ENCODE measurements around the gene TMEM86B.

Gene TMEM86B

DNA sequence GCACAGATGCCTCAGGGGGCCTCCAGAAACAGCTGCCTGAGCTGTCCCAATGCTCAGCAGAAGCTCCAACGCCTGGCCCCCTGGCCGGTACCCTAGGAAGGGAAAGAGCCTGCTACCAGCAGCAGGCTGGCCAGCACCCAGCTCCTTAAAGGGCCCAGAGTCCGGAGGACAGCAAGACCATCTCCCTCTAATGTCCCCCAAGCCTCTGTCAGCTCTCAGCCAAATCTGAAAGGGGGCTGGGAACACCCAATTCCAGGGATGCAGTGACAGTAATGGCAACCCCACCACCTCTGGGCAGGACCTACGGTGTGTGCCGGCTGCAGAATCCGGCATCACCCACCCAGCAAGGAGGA, 26.0 kb upstream of the TMEM86B start:
- Histone ChIP-seq H3K79me2 (ENCODE audit: control insufficient read depth, low read length) (peaks cover 92% of the 10 kb centered on the region), H3F3A (ENCODE audit: control insufficient read depth, insufficient read depth) (peaks cover 29% of the 10 kb centered on the region), H3K36me3 (ENCODE audit: control insufficient read depth, low read length) (peaks cover 81% of the 10 kb centered on the region), H3K27ac (ENCODE audit: low read depth, low read length) (peak overlapping the region; percentile 99), H3K9me3 (ENCODE audit: control insufficient read depth, insufficient read depth, low read length) (no peaks in the 10 kb centered on the region), H3K27me3 (ENCODE audit: control insufficient read depth, low read length) (no peaks in the 10 kb centered on the region), H3K9me2 (replicated peaks; ENCODE audit: control insufficient read depth, low read length) (no peaks in the 10 kb centered on the region), H4K20me1 (ENCODE audit: control insufficient read depth, insufficient read depth, low read depth, low read length) (peaks cover 23% of the 10 kb centered on the region; the same call in 1 of the 2 replicates), H3K4me3 (ENCODE audit: low read length) (peak overlapping the region; percentile 97), H3K4me2 (ENCODE audit: low read length) (peak overlapping the region; percentile 99), H3K4me1 (ENCODE audit: control insufficient read depth, low read length) (peaks cover 56% of the 10 kb centered on the region)
- TF ChIP-seq EZH2phosphoT487 (IDR thresholded peaks at IDR 0.05; ENCODE audit: borderline replicate concordance, low read length): no peak
- TF ChIP-seq, protein P1, sequence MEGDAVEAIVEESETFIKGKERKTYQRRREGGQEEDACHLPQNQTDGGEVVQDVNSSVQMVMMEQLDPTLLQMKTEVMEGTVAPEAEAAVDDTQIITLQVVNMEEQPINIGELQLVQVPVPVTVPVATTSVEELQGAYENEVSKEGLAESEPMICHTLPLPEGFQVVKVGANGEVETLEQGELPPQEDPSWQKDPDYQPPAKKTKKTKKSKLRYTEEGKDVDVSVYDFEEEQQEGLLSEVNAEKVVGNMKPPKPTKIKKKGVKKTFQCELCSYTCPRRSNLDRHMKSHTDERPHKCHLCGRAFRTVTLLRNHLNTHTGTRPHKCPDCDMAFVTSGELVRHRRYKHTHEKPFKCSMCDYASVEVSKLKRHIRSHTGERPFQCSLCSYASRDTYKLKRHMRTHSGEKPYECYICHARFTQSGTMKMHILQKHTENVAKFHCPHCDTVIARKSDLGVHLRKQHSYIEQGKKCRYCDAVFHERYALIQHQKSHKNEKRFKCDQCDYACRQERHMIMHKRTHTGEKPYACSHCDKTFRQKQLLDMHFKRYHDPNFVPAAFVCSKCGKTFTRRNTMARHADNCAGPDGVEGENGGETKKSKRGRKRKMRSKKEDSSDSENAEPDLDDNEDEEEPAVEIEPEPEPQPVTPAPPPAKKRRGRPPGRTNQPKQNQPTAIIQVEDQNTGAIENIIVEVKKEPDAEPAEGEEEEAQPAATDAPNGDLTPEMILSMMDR (IDR thresholded peaks at IDR 0.05; ENCODE audit: low read depth, low read length, poor library complexity, severe bottlenecking): no peak

DNA sequence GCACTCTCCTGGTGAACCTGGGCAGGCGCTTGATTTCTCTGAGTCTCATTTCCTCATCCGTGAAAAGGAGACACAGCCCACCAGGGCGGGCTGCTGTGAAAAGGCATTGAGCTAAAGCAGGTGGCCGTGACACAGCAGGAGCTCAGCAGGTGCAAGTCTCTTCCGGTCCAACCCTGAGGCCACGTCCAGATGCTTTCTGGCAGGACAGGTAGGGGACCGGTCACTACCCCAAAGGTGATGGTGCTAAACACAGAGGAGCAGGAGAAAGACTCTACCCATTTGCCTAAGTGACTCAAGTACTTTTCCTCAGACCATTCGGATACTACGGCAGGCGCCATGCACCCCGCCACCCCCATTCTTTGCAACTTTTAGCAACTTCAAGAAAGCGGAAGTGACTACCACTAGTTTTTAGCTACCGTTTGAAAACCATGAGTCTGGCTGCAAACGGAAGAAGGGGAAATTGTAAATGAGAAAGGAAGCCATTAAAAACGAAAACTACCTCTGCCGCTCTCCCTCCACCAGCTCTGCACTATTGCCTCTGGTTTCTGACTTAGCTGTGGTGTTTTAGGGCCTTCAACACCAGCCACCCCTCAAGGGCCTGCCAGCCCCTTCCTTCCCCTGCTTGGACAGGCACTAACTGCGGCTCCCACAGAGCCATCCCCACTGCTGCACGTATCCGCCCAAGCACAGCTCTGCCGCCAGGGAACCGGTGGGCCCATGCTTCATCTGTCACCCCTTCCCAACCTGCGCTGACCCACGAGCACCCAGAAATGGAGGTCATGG, 25.5 kb upstream of the TMEM86B start:
- Histone ChIP-seq H3K9me3 (ENCODE audit: control insufficient read depth, insufficient read depth, low read length) (no peaks in the 10 kb centered on the region), H3K4me2 (ENCODE audit: low read length) (peak overlapping the region; percentile 99), H4K20me1 (ENCODE audit: control insufficient read depth, insufficient read depth, low read depth, low read length) (peaks cover 23% of the 10 kb centered on the region; the same call in 1 of the 2 replicates)

DNA sequence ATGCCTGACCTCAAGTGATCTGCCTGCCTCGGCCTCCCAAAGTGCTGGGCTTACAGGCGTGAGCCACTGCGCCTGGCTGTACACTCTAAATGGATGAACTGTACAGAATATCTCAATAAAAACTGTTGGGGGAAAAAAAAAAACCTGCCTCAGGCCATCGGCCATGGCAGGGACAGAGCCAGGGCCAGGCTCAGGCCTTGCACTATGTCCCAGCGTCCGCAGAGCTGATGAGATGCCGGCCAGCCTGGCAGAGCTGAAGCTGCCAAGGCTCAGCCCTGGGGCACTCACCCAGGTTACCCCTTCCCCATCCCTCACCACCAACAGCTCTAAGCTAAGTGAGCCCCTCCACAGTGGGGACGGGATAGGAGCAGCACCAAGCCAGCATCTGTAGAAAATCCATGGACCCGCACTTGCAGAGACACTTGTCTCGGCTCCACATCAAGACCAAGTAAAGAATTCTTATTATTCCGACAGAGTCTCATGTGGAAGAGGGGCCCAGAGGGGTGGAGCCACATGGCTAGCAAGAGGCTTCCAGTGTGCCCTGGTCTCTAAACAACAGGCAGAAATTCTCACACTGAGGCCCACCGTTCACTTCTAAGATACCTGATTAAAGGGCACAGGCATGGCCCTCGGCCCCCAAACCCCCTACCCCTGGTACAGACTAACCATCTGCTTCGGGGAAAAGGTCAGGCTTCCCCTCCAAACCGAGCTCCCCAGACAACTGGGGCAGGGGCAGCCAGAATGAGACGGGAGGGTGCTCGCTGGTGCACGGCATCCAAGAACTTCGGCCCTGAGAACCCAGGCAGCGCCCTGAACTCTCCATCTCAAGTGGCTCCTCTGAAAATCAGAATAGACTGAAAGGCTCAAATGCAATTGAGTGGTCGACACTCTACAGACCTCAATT, 24.4 kb upstream of the TMEM86B start:
- Histone ChIP-seq H3K9me2 (replicated peaks; ENCODE audit: control insufficient read depth, low read length) (no peaks in the 10 kb centered on the region), H3K4me2 (ENCODE audit: low read length) (peak overlapping the region; percentile 99), H3F3A (ENCODE audit: control insufficient read depth, insufficient read depth) (peaks cover 29% of the 10 kb centered on the region), H3K9me3 (ENCODE audit: control insufficient read depth, insufficient read depth, low read length) (no peaks in the 10 kb centered on the region), H3K79me2 (ENCODE audit: control insufficient read depth, low read length) (peaks cover 100% of the 10 kb centered on the region), H3K27me3 (ENCODE audit: control insufficient read depth, low read length) (no peaks in the 10 kb centered on the region), H3K36me3 (ENCODE audit: control insufficient read depth, low read length) (peaks cover 95% of the 10 kb centered on the region), H3K27ac (ENCODE audit: low read depth, low read length) (peak overlapping the region; percentile 99), H3K4me1 (ENCODE audit: control insufficient read depth, low read length) (peaks cover 53% of the 10 kb centered on the region), H3K4me3 (ENCODE audit: low read length) (peak overlapping the region; percentile 97), H4K20me1 (ENCODE audit: control insufficient read depth, insufficient read depth, low read depth, low read length) (peaks cover 30% of the 10 kb centered on the region; the same call in 1 of the 2 replicates)
- no peak for TF ChIP-seq EZH2phosphoT487 (IDR thresholded peaks at IDR 0.05; ENCODE audit: borderline replicate concordance, low read length)
- TF ChIP-seq, protein P1 (IDR thresholded peaks at IDR 0.05; ENCODE audit: low read depth, low read length, poor library complexity, severe bottlenecking): no peak

More for the DNA sequence above, 25.5 kb upstream of the TMEM86B start:
- Histone ChIP-seq H3K79me2 (ENCODE audit: control insufficient read depth, low read length) (peaks cover 98% of the 10 kb centered on the region), H3K4me1 (ENCODE audit: control insufficient read depth, low read length) (peaks cover 53% of the 10 kb centered on the region), H3F3A (ENCODE audit: control insufficient read depth, insufficient read depth) (peaks cover 29% of the 10 kb centered on the region), H3K4me3 (ENCODE audit: low read length) (peak overlapping the region; percentile 97), H3K9me2 (replicated peaks; ENCODE audit: control insufficient read depth, low read length) (no peaks in the 10 kb centered on the region), H3K27me3 (ENCODE audit: control insufficient read depth, low read length) (no peaks in the 10 kb centered on the region), H3K27ac (ENCODE audit: low read depth, low read length) (peak overlapping the region; percentile 99), H3K36me3 (ENCODE audit: control insufficient read depth, low read length) (peaks cover 86% of the 10 kb centered on the region)
- TF ChIP-seq EZH2phosphoT487 (IDR thresholded peaks at IDR 0.05; ENCODE audit: borderline replicate concordance, low read length): no peak
- TF ChIP-seq, protein P1 (IDR thresholded peaks at IDR 0.05; ENCODE audit: low read depth, low read length, poor library complexity, severe bottlenecking): no peak
